RWPE2 (cell line): ENCODE results near the gene CENPP.

Experiments
- ATAC-seq: fragments of 200-7000 bp; cut with Tn5 transposase; 3 replicates; pipeline ENCODE4 v1.9.1; 2021; ENCODE audit warnings: low read depth
- DNase-seq: peaks from one replicate; pipeline ENCODE4 v3.0.0-alpha.2; 2020; ENCODE audit warnings: low spot score
- H3K27ac ChIP-seq: fragments of 450-650 bp; 2 replicates; pipeline ENCODE4 v1.5.1; 2017; ENCODE audit warnings: mild to moderate bottlenecking; ENCODE audit not compliant: poor library complexity, severe bottlenecking
- H3K27me3 ChIP-seq: fragments of 250-450 bp; sonication (Bioruptor Pico); 2 replicates; pipeline ENCODE4 v1.5.1; 2021; ENCODE audit warnings: mild to moderate bottlenecking, moderate library complexity; ENCODE audit not compliant: insufficient read depth, poor library complexity, severe bottlenecking
- H3K36me3 ChIP-seq: fragments of 250-450 bp; sonication (Bioruptor Pico); 2 replicates; pipeline ENCODE4 v1.5.1; 2020; ENCODE audit warnings: low read depth, mild to moderate bottlenecking, moderate library complexity
- H3K4me1 ChIP-seq: fragments of 250-450 bp; sonication (Bioruptor Pico); 2 replicates; pipeline ENCODE4 v1.5.1; 2021; ENCODE audit warnings: mild to moderate bottlenecking, moderate library complexity; ENCODE audit not compliant: insufficient read depth, poor library complexity, severe bottlenecking
- H3K4me3 ChIP-seq: fragments of 250-450 bp; sonication (Bioruptor Pico); 2 replicates; pipeline ENCODE4 v1.5.1; 2021; ENCODE audit warnings: mild to moderate bottlenecking, moderate library complexity; ENCODE audit not compliant: severe bottlenecking
- H3K9me3 ChIP-seq: fragments of 250-450 bp; sonication (Bioruptor Pico); 2 replicates; pipeline ENCODE4 v1.5.1; 2021; ENCODE audit warnings: mild to moderate bottlenecking, moderate library complexity; ENCODE audit not compliant: severe bottlenecking
- CTCF ChIP-seq: fragments of 450-650 bp; IDR thresholded peaks from one replicate; pipeline ENCODE4 v1.5.1; 2017; ENCODE audit warnings: mild to moderate bottlenecking, moderate library complexity; ENCODE audit not compliant: poor library complexity, severe bottlenecking

CENPP gene

GRCh38 chr9:92603100-92603499, 277.3 kb downstream of the CENPP start:
- no peak for TF ChIP-seq CTCF
- Histone ChIP-seq H3K4me3 (no peak overlapping the region), H3K27me3 (no peaks in the 10 kb centered on the region), H3K4me1 (no peaks in the 10 kb centered on the region), H3K9me3 (no peaks in the 10 kb centered on the region), H3K36me3 (no peaks in the 10 kb centered on the region; the same call in 1 of the 2 replicates), H3K27ac (no peak overlapping the region)
- DNase-seq (no peak), ATAC-seq (no peak)

DNA sequence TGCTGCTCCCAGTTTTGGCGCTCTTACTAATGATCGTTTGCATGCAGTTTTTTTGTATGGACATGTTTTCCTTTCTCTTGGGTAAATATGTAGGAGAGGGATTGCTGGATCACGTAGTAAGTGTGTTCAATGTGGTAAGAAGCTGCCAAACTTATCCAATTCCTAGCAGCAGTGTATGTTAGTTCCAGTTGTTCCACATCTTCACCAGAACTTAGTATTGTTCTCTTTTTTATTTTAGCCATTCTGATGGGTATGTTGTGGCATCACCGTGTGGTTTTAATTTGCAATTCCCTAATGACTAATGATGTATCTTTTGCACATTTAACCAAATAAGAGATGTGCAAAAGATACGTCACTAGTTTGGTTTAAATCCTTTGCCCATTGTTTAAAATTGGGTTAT, 278.2 kb downstream of the CENPP start:
- TF ChIP-seq CTCF: no peak
- DNase-seq (no peak), ATAC-seq (no peak)
- Histone ChIP-seq H3K27ac (no peak overlapping the region), H3K9me3 (no peaks in the 10 kb centered on the region), H3K4me1 (no peaks in the 10 kb centered on the region), H3K4me3 (no peak overlapping the region), H3K36me3 (no peaks in the 10 kb centered on the region; the same call in 1 of the 2 replicates), H3K27me3 (no peaks in the 10 kb centered on the region)

GRCh38 chr9:92605224-92605623, 279.5 kb downstream of the CENPP start:
- no peaks in the 10 kb centered on the region for H3K9me3 ChIP-seq
- no peaks in the 10 kb centered on the region; the same call in 1 of the 2 replicates for H3K36me3 ChIP-seq
- H3K4me3 ChIP-seq: no peak overlapping the region
- H3K4me1 ChIP-seq: no peaks in the 10 kb centered on the region
- DNase-seq (no peak), ATAC-seq (no peak)
- H3K27ac ChIP-seq: no peak overlapping the region
- no peak for TF ChIP-seq CTCF
- no peaks in the 10 kb centered on the region for H3K27me3 ChIP-seq

DNA sequence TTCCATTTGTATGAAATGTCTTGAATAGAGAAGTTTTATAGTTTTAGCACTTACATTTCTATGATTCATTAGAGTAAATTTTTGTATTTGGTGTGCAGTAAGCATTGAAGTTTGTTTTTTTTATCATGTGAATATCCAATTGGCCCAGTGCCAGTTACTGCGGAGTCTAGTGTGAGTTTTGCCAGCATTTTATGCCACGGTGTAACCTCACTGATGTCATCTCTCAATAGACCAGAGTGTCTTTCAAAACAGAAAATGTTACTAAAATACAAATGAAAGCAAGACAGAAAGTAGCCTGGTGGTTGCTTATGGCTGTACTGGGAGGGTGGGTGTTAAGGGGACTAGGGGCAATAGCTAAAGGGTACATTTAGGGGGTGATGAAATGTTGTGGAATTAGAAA, 281.3 kb downstream of the CENPP start:
- H3K27ac ChIP-seq: no peak overlapping the region
- ATAC-seq (0 out of 3 replicates have a peak, but pooled peaks have one; percentile 9), DNase-seq (no peak)

More for the DNA sequence above, 281.3 kb downstream of the CENPP start:
- Histone ChIP-seq H3K27me3 (no peaks in the 10 kb centered on the region), H3K4me3 (no peak overlapping the region), H3K9me3 (no peaks in the 10 kb centered on the region), H3K4me1 (no peaks in the 10 kb centered on the region), H3K36me3 (no peaks in the 10 kb centered on the region; the same call in 1 of the 2 replicates)
- no peak for TF ChIP-seq CTCF
